ENCODE data around the gene CLEC1B. TPM values are rescaled to one million over a fixed set of nuclear protein-coding genes. Genes with fewer than 3 reads are reported as not detected.

Gene CLEC1B
- total and polyA plus RNA-seq, 8 donors = 0.92 TPM; not detected in 7

DNA sequence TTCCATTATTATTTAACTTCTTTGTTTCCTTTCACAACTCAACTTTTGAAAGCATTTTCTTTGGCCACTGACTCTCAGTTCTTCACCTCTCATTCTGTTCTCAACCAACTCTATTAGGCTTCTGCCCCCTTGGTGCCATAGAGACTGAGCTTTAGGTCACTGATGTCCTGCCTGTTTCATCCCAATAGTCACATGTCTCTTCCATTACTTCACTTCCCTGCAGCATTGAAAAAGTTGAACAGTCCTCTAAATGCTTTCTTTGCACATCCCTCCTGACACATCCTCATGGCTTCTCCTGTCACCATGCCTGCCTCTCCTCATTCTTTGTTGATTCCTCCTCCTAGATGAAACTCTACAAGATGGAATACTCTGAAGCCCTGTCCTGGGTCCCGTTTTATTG, 25.0 kb downstream of the CLEC1B start:
- TF ChIP-seq POLR2A (IDR thresholded peaks at IDR 0.05) (no peak), POLR2AphosphoS5 (IDR thresholded peaks at IDR 0.05) (no peak), EP300 (IDR thresholded peaks at IDR 0.05) (no peak)
- TF ChIP-seq, protein P1, sequence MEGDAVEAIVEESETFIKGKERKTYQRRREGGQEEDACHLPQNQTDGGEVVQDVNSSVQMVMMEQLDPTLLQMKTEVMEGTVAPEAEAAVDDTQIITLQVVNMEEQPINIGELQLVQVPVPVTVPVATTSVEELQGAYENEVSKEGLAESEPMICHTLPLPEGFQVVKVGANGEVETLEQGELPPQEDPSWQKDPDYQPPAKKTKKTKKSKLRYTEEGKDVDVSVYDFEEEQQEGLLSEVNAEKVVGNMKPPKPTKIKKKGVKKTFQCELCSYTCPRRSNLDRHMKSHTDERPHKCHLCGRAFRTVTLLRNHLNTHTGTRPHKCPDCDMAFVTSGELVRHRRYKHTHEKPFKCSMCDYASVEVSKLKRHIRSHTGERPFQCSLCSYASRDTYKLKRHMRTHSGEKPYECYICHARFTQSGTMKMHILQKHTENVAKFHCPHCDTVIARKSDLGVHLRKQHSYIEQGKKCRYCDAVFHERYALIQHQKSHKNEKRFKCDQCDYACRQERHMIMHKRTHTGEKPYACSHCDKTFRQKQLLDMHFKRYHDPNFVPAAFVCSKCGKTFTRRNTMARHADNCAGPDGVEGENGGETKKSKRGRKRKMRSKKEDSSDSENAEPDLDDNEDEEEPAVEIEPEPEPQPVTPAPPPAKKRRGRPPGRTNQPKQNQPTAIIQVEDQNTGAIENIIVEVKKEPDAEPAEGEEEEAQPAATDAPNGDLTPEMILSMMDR (IDR thresholded peaks at IDR 0.05) = no peak
- H3K36me3 ChIP-seq = no peaks in the 10 kb centered on the region
- no peaks in the 10 kb centered on the region for H3K27me3 ChIP-seq
- H3K4me1 ChIP-seq = no peaks in the 10 kb centered on the region
- DNase-seq = no peak
- peaks cover 0 to 7% (median 0%) of the 10 kb centered on the region in 4 donors for H3K9me3 ChIP-seq
- no peak overlapping the region for H3K27ac ChIP-seq
- whole genome bisulfite sequencing, 5 donors = 42 to 53% (median 51%) methylated on average over 1 of the region's 1 CpG
- no peak overlapping the region for H3K4me3 ChIP-seq
- intact Hi-C loops (cut with DNase I; ENCODE audit: low total_unique reads) = no loop called here

DNA sequence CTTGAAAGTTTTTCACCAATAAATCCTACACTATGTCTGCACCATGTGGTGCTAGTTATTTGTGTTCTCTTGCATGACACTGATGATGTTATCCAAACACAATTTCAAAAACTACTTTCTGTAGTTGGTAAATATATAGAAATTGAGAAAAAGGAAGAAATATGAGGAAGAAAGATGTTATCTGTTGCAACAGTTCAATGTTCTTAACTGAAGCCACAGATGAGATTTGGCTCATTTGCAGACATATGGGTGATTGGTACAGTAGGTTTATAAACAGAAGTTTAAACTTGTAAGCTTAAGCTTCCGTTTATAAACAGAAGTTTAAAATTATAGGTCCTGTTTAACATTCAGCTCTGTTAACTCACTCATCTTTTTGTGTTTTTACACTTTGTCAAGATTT, 27.7 kb downstream of the CLEC1B start, which contains the start of gene CLEC12A:
TSS of gene CLEC12A (plus strand) at position 229 of the 400 bp plus-strand sequence. CDS start 188 bp downstream, outside the sequence.
- H3K9me3 ChIP-seq = peaks cover 0 to 7% (median 0%) of the 10 kb centered on the region in 4 donors
- no peak within 1 kb of the TSS for H3K27ac ChIP-seq
- intact Hi-C loops (cut with DNase I; ENCODE audit: low total_unique reads) = no loop called here
- no peak for TF ChIP-seq POLR2AphosphoS5 (IDR thresholded peaks at IDR 0.05)
- no peak for TF ChIP-seq POLR2A (IDR thresholded peaks at IDR 0.05)
- TF ChIP-seq, protein P1 (IDR thresholded peaks at IDR 0.05) = no peak
- no peak for TF ChIP-seq EP300 (IDR thresholded peaks at IDR 0.05)
- H3K27me3 ChIP-seq = no peaks in the 10 kb centered on the region
- DNase-seq = no peak
- no peak within 1 kb of the TSS for H3K4me3 ChIP-seq
- WGBS, 5 donors = 38 to 70% (median 53%) methylated on average over 1 of the region's 1 CpG
- no peaks in the 10 kb centered on the region for H3K4me1 ChIP-seq
- no peaks in the 10 kb centered on the region for H3K36me3 ChIP-seq

GRCh38 chr12:9969673-9970072, 29.2 kb downstream of the CLEC1B start:
- H3K9me3 ChIP-seq = no peaks in the 10 kb centered on the region
- H3K27ac ChIP-seq = no peak overlapping the region
- H3K27me3 ChIP-seq = no peaks in the 10 kb centered on the region
- no peaks in the 10 kb centered on the region for H3K4me1 ChIP-seq
- TF ChIP-seq POLR2A (IDR thresholded peaks at IDR 0.05) (no peak), EP300 (IDR thresholded peaks at IDR 0.05) (no peak), POLR2AphosphoS5 (IDR thresholded peaks at IDR 0.05) (no peak)
- TF ChIP-seq, protein P1 (IDR thresholded peaks at IDR 0.05) = no peak
- WGBS, 5 donors = 49 to 62% (median 60%) methylated on average over 2 of the region's 2 CpGs
- intact Hi-C loops (cut with DNase I; ENCODE audit: low total_unique reads) = no loop called here
- H3K4me3 ChIP-seq = no peak overlapping the region
- no peaks in the 10 kb centered on the region for H3K36me3 ChIP-seq
- no peak for DNase-seq

- DNase-seq = no peak
- 76 to 87% (median 83%) methylated on average over 3 of the region's 3 CpGs for WGBS, 5 donors
- no peaks in the 10 kb centered on the region for H3K9me3 ChIP-seq
- H3K27ac ChIP-seq = no peak overlapping the region
- no peaks in the 10 kb centered on the region for H3K36me3 ChIP-seq
- no peaks in the 10 kb centered on the region for H3K4me1 ChIP-seq
- H3K27me3 ChIP-seq = no peaks in the 10 kb centered on the region
- TF ChIP-seq, protein P1 (IDR thresholded peaks at IDR 0.05) = no peak
- TF ChIP-seq POLR2A (IDR thresholded peaks at IDR 0.05) = no peak
- H3K4me3 ChIP-seq = no peak overlapping the region
- intact Hi-C loops (cut with DNase I; ENCODE audit: low total_unique reads) = no loop called here
These were observed 37.0 kb downstream of the CLEC1B start for GRCh38 chr12:9961901-9962300.
